GM19468 (cell line): Measurements from ENCODE around the gene CTNND2.

Experiments
- ATAC-seq: cut with Tn5 transposase; IDR thresholded peaks from one replicate; pipeline ENCODE4 v1.9.1; 2021; ENCODE audit warnings: mild to moderate bottlenecking, moderate library complexity, moderate number of reproducible peaks; ENCODE audit not compliant: unreplicated experiment; ENCODE audit errors: extremely low read depth

Gene CTNND2

DNA sequence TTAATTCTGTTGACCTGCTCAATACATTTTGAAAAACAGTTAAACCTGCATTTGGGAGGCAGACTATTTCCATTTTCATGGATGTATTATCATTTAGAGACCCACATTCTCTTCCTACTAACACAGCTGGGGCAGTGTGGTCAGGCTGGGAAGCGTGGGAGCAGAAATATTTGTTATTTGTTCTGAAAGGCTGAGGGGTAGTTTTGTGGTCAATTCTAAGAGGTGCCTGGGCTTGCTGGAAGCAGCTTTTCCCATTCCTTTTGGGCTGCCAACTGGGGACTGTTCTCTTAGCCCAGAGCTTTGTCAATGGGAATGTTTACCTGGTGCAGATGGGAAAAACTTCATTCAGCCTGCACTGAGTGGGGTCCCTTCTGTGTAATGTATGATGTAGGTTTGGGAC, 971.8 kb downstream of the CTNND2 start:
- no peak for ATAC-seq

- no peak for ATAC-seq
Observed at GRCh38 chr5:10927608-10928007, 976.6 kb downstream of the CTNND2 start.

DNA sequence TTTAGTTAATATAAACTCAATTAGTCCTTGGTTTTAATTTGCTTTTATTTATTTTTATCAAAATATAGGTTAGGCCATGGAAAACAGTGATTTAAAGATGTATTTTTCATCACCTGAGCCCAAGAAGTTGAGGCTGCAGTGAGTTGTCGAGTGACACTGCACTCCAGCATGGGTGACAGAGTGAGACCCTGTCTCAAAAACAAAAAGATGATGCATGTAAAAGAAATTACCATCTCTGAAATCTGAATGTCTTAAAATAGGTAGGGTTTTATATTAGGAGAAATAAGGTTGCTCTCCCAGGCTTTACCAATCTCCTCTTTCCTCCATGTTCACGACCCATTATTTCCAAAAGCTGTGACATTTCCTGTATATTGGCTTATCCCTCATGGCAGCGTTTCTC, 980.9 kb downstream of the CTNND2 start:
- ATAC-seq = no peak
